Endothelial cell of umbilical vein (primary cell): ENCODE data around the gene MYRIP. TPM values are rescaled to one million over a fixed set of nuclear protein-coding genes. Genes with fewer than 3 reads are reported as not detected.

Source experiments
- BruUV-seq: library from RNA; stranded (reverse); fragments of 400-500 nt; replicated peaks from 2 replicates; lab custom pipeline; 2021; lab: Mats Ljungman, UMichigan
- CTCF ChIA-PET: fragments of 300-600, 350-600 bp; sonication (Branson Sonifier 250); formaldehyde crosslinking; loops from one replicate; lab custom pipeline; 2021; ENCODE audit warnings: antibody characterized with exemption, inconsistent platforms; lab: Charles Lee
- POLR2A ChIA-PET: fragments of 300-600, 350-600 bp; sonication (Branson Sonifier 250); formaldehyde crosslinking; loops from one replicate; lab custom pipeline; 2021; ENCODE audit warnings: antibody characterized with exemption, inconsistent platforms; lab: Charles Lee
- DNase-seq: peaks from one replicate; pipeline ENCODE4 v3.0.0-alpha.2; 2011; ENCODE audit warnings: low read depth, low spot score
- FAIRE-seq: peaks from 2 replicates; lab custom pipeline; 2011; peaks lifted over from hg19 to GRCh38; lab: Jason Lieb, UNC
- H2AFZ ChIP-seq: 2 replicates; pipeline ENCODE4 v1.6.0; 2012; ENCODE audit warnings: low read depth, low read length, control low read depth, inconsistent platforms
- H3K27ac ChIP-seq: 2 replicates; pipeline ENCODE4 v1.5.1; 2011; ENCODE audit warnings: low read depth, mild to moderate bottlenecking, control low read depth, low read length, moderate library complexity; ENCODE audit not compliant: insufficient read depth
- H3K27me3 ChIP-seq, 2 experiments: 2 replicates each; pipeline versions ENCODE4 v1.6.0 to v1.6.1; 2011; ENCODE audit warnings: low read length in 2 of 2, mixed read lengths in 1 of 2; ENCODE audit not compliant: control insufficient read depth in 2 of 2, insufficient read depth in 2 of 2
- H3K36me3 ChIP-seq, 2 experiments: 2 replicates in 1 of 2; 3 replicates in 1 of 2; pipeline ENCODE4 v1.5.1; 2011; ENCODE audit warnings: low read length in 2 of 2, mild to moderate bottlenecking in 1 of 2, moderate library complexity in 1 of 2; ENCODE audit not compliant: control insufficient read depth in 2 of 2, insufficient read depth in 2 of 2; ENCODE audit errors: extremely low read depth in 1 of 2
- H3K4me1 ChIP-seq: 3 replicates; pipeline ENCODE4 v1.5.1; 2011; ENCODE audit warnings: mild to moderate bottlenecking, low read length; ENCODE audit not compliant: control insufficient read depth, insufficient read depth; ENCODE audit errors: extremely low read depth
- H3K4me2 ChIP-seq: 2 replicates; pipeline ENCODE4 v1.6.1; 2011; ENCODE audit warnings: low read length, control low read depth, mixed read lengths; ENCODE audit not compliant: insufficient read depth
- H3K4me3 ChIP-seq, 3 experiments: fragments of 200-600 bp in 1 of 3; sonication (generic), shearing (Covaris generic) in 1 of 3; replicated peaks in 1 of 3; 2 replicates each; pipeline ENCODE4 v1.5.1; 2011 to 2016; ENCODE audit warnings: control low read depth in 3 of 3, low read length in 3 of 3, mild to moderate bottlenecking in 2 of 3, inconsistent platforms in 1 of 3, low read depth in 1 of 3, moderate library complexity in 1 of 3; ENCODE audit not compliant: insufficient read depth in 1 of 3
- H3K79me2 ChIP-seq: 2 replicates; pipeline ENCODE4 v1.6.0; 2012; ENCODE audit warnings: low read length, inconsistent platforms; ENCODE audit not compliant: control insufficient read depth, insufficient read depth
- H3K9ac ChIP-seq: replicated peaks from 2 replicates; pipeline ENCODE3; 2011; ENCODE audit warnings: low read length, control low read depth; ENCODE audit not compliant: insufficient read depth; ENCODE audit errors: extremely low read depth
- H3K9me1 ChIP-seq: replicated peaks from 3 replicates; pipeline ENCODE4 v1.6.0; 2011; ENCODE audit warnings: mild to moderate bottlenecking, low read length; ENCODE audit not compliant: control insufficient read depth, insufficient read depth; ENCODE audit errors: extremely low read depth
- H3K9me3 ChIP-seq: replicated peaks from 2 replicates; pipeline ENCODE4 v1.5.1; 2012; ENCODE audit warnings: low read length, inconsistent platforms; ENCODE audit not compliant: control insufficient read depth, insufficient read depth
- H4K20me1 ChIP-seq: replicated peaks from 2 replicates; pipeline ENCODE3; 2011; ENCODE audit warnings: mild to moderate bottlenecking, low read length; ENCODE audit not compliant: control insufficient read depth, insufficient read depth; ENCODE audit errors: extremely low read depth
- EZH2 ChIP-seq: IDR thresholded peaks from 2 replicates; pipeline ENCODE4 v1.6.1; 2012; ENCODE audit warnings: borderline replicate concordance, low read depth, mild to moderate bottlenecking, moderate library complexity, low read length, inconsistent platforms; ENCODE audit not compliant: severe bottlenecking
- FOS ChIP-seq: IDR thresholded peaks from 2 replicates; pipeline ENCODE4 v1.6.1; 2011; ENCODE audit warnings: mild to moderate bottlenecking, low read length, moderate library complexity, borderline replicate concordance; ENCODE audit not compliant: insufficient read depth
- GATA2 ChIP-seq: IDR thresholded peaks from 2 replicates; pipeline ENCODE4 v1.7.0; 2011; ENCODE audit warnings: low read depth, mild to moderate bottlenecking, moderate library complexity, mixed read lengths, low read length; ENCODE audit not compliant: insufficient read length, insufficient read depth
- JUN ChIP-seq: IDR thresholded peaks from 2 replicates; pipeline ENCODE4 v1.6.1; 2011; ENCODE audit warnings: borderline replicate concordance, low read depth; ENCODE audit not compliant: insufficient read length, insufficient read depth
- MYC ChIP-seq: IDR thresholded peaks from one replicate; pipeline ENCODE4 v1.6.1; 2011; ENCODE audit warnings: mild to moderate bottlenecking, low read depth, low read length
- POLR2A ChIP-seq: IDR thresholded peaks from 2 replicates; pipeline ENCODE4 v1.6.1; 2012; ENCODE audit warnings: low read depth, mild to moderate bottlenecking, control low read depth, low read length
- POLR2AphosphoS5 ChIP-seq: IDR thresholded peaks from 2 replicates; pipeline ENCODE4 v1.6.1; 2012; ENCODE audit warnings: low read depth, mild to moderate bottlenecking, control low read depth, low read length, moderate library complexity; ENCODE audit not compliant: insufficient read depth
- dilution Hi-C: fragments of 300-500 bp; cut with MboI; formaldehyde crosslinking; loops from one replicate; pipeline ENCODE4 v1.15.0; 2019; ENCODE audit warnings: low sequenced_read_pairs; ENCODE audit not compliant: extremely low pct_ligation_motif_present
- intact Hi-C: fragments of 100-400 bp; cut with micrococcal nuclease; formaldehyde crosslinking; loops from one replicate; pipeline ENCODE4 v1.10.0; 2022
- polyA plus RNA-seq, 4 experiments: library from polyadenylated mRNA; depleted of rRNA in 3 of 4; stranded (reverse) in 3 of 4; unstranded in 1 of 4; fragments of >200 nt; gene quantifications; 2 replicates each; pipeline versions ENCODE4 v1.2.1 to v1.2.3, GENCODE V29; 2011 to 2012; ENCODE audit warnings: missing spikeins in 1 of 4
- total RNA-seq: library from RNA; stranded (reverse); gene quantifications from 2 replicates; pipeline ENCODE4 v1.2.3, GENCODE V29; 2021
- TF ChIP-seq, protein P1 (sequence below): IDR thresholded peaks from 2 replicates; pipeline ENCODE4 v1.6.1; 2011; ENCODE audit not compliant: insufficient read depth, insufficient read length
- TF ChIP-seq, protein P2 (sequence below), 2 donors: IDR thresholded peaks; 1 replicate in 1 of 2; 2 replicates in 1 of 2; pipeline ENCODE4 v1.5.1; 2011; ENCODE audit warnings: low read length in 2 of 2, mild to moderate bottlenecking in 2 of 2, moderate library complexity in 2 of 2, control low read depth in 1 of 2, inconsistent platforms in 1 of 2, low read depth in 1 of 2; ENCODE audit not compliant: insufficient read depth in 1 of 2; ENCODE audit errors: extremely low read depth in 1 of 2

MYRIP gene
- total and polyA plus RNA-seq, 2 donors (not counting 3 experiments of a cell fraction or from before 2014, with no cell fraction given) = 6.7 to 11.9 TPM

DNA sequence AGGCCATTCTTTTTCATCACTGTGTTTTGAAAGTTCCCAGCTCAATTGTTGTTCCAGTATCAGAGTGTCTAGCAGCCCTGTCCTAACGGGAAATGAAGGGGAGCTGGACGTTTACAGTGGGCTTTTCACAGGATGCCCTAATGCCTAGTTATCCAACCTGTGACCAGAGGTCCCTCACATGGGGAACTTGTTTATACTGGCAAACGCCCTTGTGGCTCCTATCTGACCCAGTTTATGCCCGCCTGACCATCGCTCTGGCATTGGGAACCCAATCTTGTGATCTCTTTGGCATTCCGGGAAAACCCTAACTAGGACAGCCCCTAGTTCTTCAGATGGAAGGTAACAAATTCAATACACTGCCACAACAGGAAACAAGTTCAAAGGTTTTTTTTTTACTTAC lies 14.5 kb upstream of the MYRIP start:
- dilution Hi-C loops = no loop called here
- DNase-seq (no peak), FAIRE-seq (no peak)
- BruUV-seq = no TSS peak
- no peaks in the 10 kb centered on the region for H3K9me3 ChIP-seq
- H2AFZ ChIP-seq = no peak overlapping the region
- TF ChIP-seq, protein P1, sequence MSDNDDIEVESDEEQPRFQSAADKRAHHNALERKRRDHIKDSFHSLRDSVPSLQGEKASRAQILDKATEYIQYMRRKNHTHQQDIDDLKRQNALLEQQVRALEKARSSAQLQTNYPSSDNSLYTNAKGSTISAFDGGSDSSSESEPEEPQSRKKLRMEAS = no peak
- no peak for TF ChIP-seq JUN
- no peak for TF ChIP-seq POLR2AphosphoS5
- no peak for TF ChIP-seq POLR2A
- no peak for TF ChIP-seq EZH2
- no peak for TF ChIP-seq GATA2
- TF ChIP-seq, protein P2, sequence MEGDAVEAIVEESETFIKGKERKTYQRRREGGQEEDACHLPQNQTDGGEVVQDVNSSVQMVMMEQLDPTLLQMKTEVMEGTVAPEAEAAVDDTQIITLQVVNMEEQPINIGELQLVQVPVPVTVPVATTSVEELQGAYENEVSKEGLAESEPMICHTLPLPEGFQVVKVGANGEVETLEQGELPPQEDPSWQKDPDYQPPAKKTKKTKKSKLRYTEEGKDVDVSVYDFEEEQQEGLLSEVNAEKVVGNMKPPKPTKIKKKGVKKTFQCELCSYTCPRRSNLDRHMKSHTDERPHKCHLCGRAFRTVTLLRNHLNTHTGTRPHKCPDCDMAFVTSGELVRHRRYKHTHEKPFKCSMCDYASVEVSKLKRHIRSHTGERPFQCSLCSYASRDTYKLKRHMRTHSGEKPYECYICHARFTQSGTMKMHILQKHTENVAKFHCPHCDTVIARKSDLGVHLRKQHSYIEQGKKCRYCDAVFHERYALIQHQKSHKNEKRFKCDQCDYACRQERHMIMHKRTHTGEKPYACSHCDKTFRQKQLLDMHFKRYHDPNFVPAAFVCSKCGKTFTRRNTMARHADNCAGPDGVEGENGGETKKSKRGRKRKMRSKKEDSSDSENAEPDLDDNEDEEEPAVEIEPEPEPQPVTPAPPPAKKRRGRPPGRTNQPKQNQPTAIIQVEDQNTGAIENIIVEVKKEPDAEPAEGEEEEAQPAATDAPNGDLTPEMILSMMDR (IDR thresholded peaks at IDR 0.05; ENCODE audit: extremely low read depth in 1 of 2, insufficient read depth in 1 of 2, low read depth in 1 of 2, low read length in 2 of 2) = no peak
- no peak for TF ChIP-seq MYC
- no peak for TF ChIP-seq FOS
- no peaks in the 10 kb centered on the region for H3K36me3 ChIP-seq
- no peaks in the 10 kb centered on the region for H3K27me3 ChIP-seq
- no peak overlapping the region for H3K4me3 ChIP-seq
- ChIA-PET POLR2A (no interaction called here), CTCF (no interaction called here)
- H4K20me1 ChIP-seq = no peaks in the 10 kb centered on the region
- no peaks in the 10 kb centered on the region for H3K9me1 ChIP-seq
- H3K79me2 ChIP-seq = no peaks in the 10 kb centered on the region
- no peak overlapping the region for H3K4me2 ChIP-seq
- no peaks in the 10 kb centered on the region for H3K4me1 ChIP-seq
- H3K27ac ChIP-seq = no peak overlapping the region
- intact Hi-C loops = no loop called here
- H3K9ac ChIP-seq = no peak overlapping the region
